HG03565 (cell line): Measurements from ENCODE around the gene KLHDC2.
"Not testable (repeated sequence)": the region's sequence is repeated elsewhere in the genome, so short reads cannot be mapped to it uniquely, and the experiment has no call there.

ENCODE experiments used
- ATAC-seq: cut with Tn5 transposase; IDR thresholded peaks from one replicate; pipeline ENCODE4 v1.9.1; 2021; ENCODE audit warnings: mild to moderate bottlenecking, moderate library complexity; ENCODE audit not compliant: unreplicated experiment

KLHDC2 gene

GRCh38 chr14:49767571-49768300 is at the start of gene KLHDC2:
Gene KLHDC2, plus strand, starts transcription at chr14:49768153. Its CDS starts 316 bp downstream, at chr14:49768469.
- ATAC-seq = peak; percentile 89

- ATAC-seq = no peak
These were observed 47.2 kb upstream of the KLHDC2 start for GRCh38 chr14:49720744-49721143.

GRCh38 chr14:49721733-49722435 is 46.1 kb upstream of the KLHDC2 start:
- not testable (repeated sequence) for ATAC-seq

GRCh38 chr14:49727171-49727570 is 40.8 kb upstream of the KLHDC2 start:
- ATAC-seq = no peak

- no peak for ATAC-seq
These were observed 35.1 kb upstream of the KLHDC2 start for GRCh38 chr14:49732896-49733295.

- ATAC-seq = no peak
These were observed 34.1 kb upstream of the KLHDC2 start for GRCh38 chr14:49733836-49734235.

GRCh38 chr14:49735669-49736068 is 32.3 kb upstream of the KLHDC2 start:
- ATAC-seq = not testable (repeated sequence)

- no peak for ATAC-seq
These were observed 22.8 kb upstream of the KLHDC2 start for GRCh38 chr14:49745191-49745590.

- ATAC-seq = not testable (repeated sequence)
These were observed 21.5 kb upstream of the KLHDC2 start for GRCh38 chr14:49746476-49746875.

GRCh38 chr14:49754570-49755097 is 13.3 kb upstream of the KLHDC2 start:
- no peak for ATAC-seq

GRCh38 chr14:49755378-49755777 is 12.6 kb upstream of the KLHDC2 start:
- no peak for ATAC-seq

GRCh38 chr14:49761839-49762551 is 6.0 kb upstream of the KLHDC2 start:
- ATAC-seq = no peak

- ATAC-seq = no peak
These were observed 1.1 kb upstream of the KLHDC2 start for GRCh38 chr14:49766839-49767238.

- ATAC-seq = no peak
These were observed 733 bp upstream of the KLHDC2 start for GRCh38 chr14:49767270-49767570.

- ATAC-seq = no peak
These were observed 558 bp downstream of the KLHDC2 start for GRCh38 chr14:49768301-49769121.

GRCh38 chr14:49769171-49769570 is 1.2 kb downstream of the KLHDC2 start:
- no peak for ATAC-seq

- no peak for ATAC-seq
These were observed 1.7 kb downstream of the KLHDC2 start for GRCh38 chr14:49769581-49770211.

- no peak for ATAC-seq
These were observed 2.4 kb downstream of the KLHDC2 start for GRCh38 chr14:49770212-49770817.

GRCh38 chr14:49771691-49772090 is 3.7 kb downstream of the KLHDC2 start:
- not testable (repeated sequence) for ATAC-seq

GRCh38 chr14:49774106-49774505 is 6.2 kb downstream of the KLHDC2 start:
- ATAC-seq = no peak
